K562 (cell line): ENCODE results near the gene SPINT2. TPM values are rescaled to one million over a fixed set of nuclear protein-coding genes. Genes with fewer than 3 reads are reported as not detected.
A peak's percentile ranks its signal among the peaks of the same experiment; 100 is the strongest.

Experiments
- ARID3B ChIP-seq: fragments of 250-450 bp; sonication (Bioruptor Pico); IDR thresholded peaks from 2 replicates; pipeline ENCODE4 v1.4.0; 2020; ENCODE audit warnings: borderline replicate concordance
- CEBPB ChIP-seq: fragments of 450-650 bp; IDR thresholded peaks from 2 replicates; pipeline ENCODE4 v1.6.1; 2016; ENCODE audit warnings: missing genetic modification characterization, missing compliant biosample characterization
- E2F5 ChIP-seq: sonication (generic); formaldehyde crosslinking; IDR thresholded peaks from 2 replicates; pipeline ENCODE4 v1.8.0; 2022; ENCODE audit warnings: mild to moderate bottlenecking, missing genetic modification reagents
- ELK3 ChIP-seq: fragments of 450-650 bp; formaldehyde crosslinking; IDR thresholded peaks from 2 replicates; pipeline ENCODE4 v1.4.0; 2020; ENCODE audit warnings: mild to moderate bottlenecking
- GTF2E2 ChIP-seq: fragments of 200-800 bp; sonication (Bioruptor generic); IDR thresholded peaks from 2 replicates; pipeline ENCODE4 v1.6.1; 2016; ENCODE audit warnings: missing genetic modification characterization, missing compliant biosample characterization
- HNRNPUL1 ChIP-seq: fragments of 200-400 bp; formaldehyde crosslinking; IDR thresholded peaks from 2 replicates; pipeline ENCODE4 v1.6.1; 2017; ENCODE audit warnings: low read length
- KDM4B ChIP-seq, 2 experiments: fragments of 450-650 bp in 1 of 2; sonication (generic) in 1 of 2; IDR thresholded peaks; 2 replicates each; pipeline ENCODE4 v1.6.1; 2016 to 2017; ENCODE audit warnings: borderline replicate concordance in 2 of 2, antibody characterized with exemption in 1 of 2, low read depth in 1 of 2, mild to moderate bottlenecking in 1 of 2
- PHB ChIP-seq: fragments of 250-450 bp; sonication (Bioruptor Pico); IDR thresholded peaks from 2 replicates; pipeline ENCODE4 v1.5.0; 2021
- PTTG1 ChIP-seq: fragments of 450-650 bp; IDR thresholded peaks from 2 replicates; pipeline ENCODE4 v1.6.1; 2016; ENCODE audit warnings: low read depth, mild to moderate bottlenecking, missing genetic modification characterization, missing compliant biosample characterization
- SLC30A9 ChIP-seq: fragments of 250-450 bp; sonication (Bioruptor Pico); IDR thresholded peaks from 2 replicates; pipeline ENCODE4 v1.8.0; 2022; ENCODE audit warnings: mild to moderate bottlenecking, moderate library complexity
- SMARCE1 ChIP-seq: fragments of 450-650 bp; IDR thresholded peaks from 2 replicates; pipeline ENCODE4 v1.7.1; 2016; ENCODE audit warnings: mild to moderate bottlenecking
- SNAPC5 ChIP-seq: fragments of 250-450 bp; sonication (Bioruptor Pico); IDR thresholded peaks from 2 replicates; pipeline ENCODE4 v1.8.0; 2021; ENCODE audit warnings: moderate library complexity, mild to moderate bottlenecking, inconsistent platforms
- SRSF7 ChIP-seq: fragments of 200-400 bp; formaldehyde crosslinking; optimal IDR thresholded peaks from 2 replicates; pipeline ENCODE3; 2017; ENCODE audit warnings: mild to moderate bottlenecking, low read depth, low read length
- TARDBP ChIP-seq: fragments of 450-650 bp; IDR thresholded peaks from 2 replicates; pipeline ENCODE4 v1.6.1; 2016
- ZNF133 ChIP-seq: fragments of 250-450 bp; sonication (Bioruptor Pico); IDR thresholded peaks from 2 replicates; pipeline ENCODE4 v1.4.0; 2020; ENCODE audit warnings: mild to moderate bottlenecking
- ZNF740 ChIP-seq, 3 experiments: fragments of 200-800 bp in 1 of 3; sonication (Bioruptor generic) in 1 of 3; sonication (generic) in 1 of 3; formaldehyde crosslinking in 1 of 3; IDR thresholded peaks; 2 replicates each; pipeline versions ENCODE4 v1.6.1 to v1.8.0; 2016 to 2022; ENCODE audit warnings: mild to moderate bottlenecking in 2 of 3, missing compliant biosample characterization in 2 of 3, missing genetic modification characterization in 2 of 3, missing genetic modification reagents in 1 of 3
- polyA plus RNA-seq, 8 experiments: library from polyadenylated mRNA; depleted of rRNA in 4 of 8; stranded (reverse) in 5 of 8; unstranded in 3 of 8; fragments of >200 nt; fragmentation: Nextera tagmentation in 2 of 8; fragmentation: Illumina TruSeq in 1 of 8; extraction: Ambion mirVana in 2 of 8; extraction: Trizol in 1 of 8; gene quantifications; 2 replicates each; pipeline versions ENCODE4 v1.2.1 to v1.2.3, GENCODE V29; 2011 to 2014; ENCODE audit warnings: inconsistent platforms in 1 of 8, missing spikeins in 1 of 8
- total RNA-seq, 7 experiments: library from RNA; depleted of rRNA in 6 of 7; stranded (reverse); fragments of >200 nt in 6 of 7; fragmentation: Illumina TruSeq in 2 of 7; extraction: Trizol in 2 of 7; gene quantifications; 2 replicates each; pipeline versions ENCODE4 v1.2.1 to v1.2.3, GENCODE V29; 2011 to 2021; ENCODE audit warnings: low replicate concordance in 1 of 7

The SPINT2 gene
- total and polyA plus RNA-seq, 9 of the 15 experiments (the other 6 are each of a cell fraction or from before 2014, with no cell fraction given), result 0.65 to 4.5 (median 3.4) TPM

- no peak for TF ChIP-seq ZNF740 (CRISPR knock-in tag; IDR thresholded peaks at IDR 0.05)
- no peak for TF ChIP-seq ZNF740 (tag; IDR thresholded peaks at IDR 0.05)
- TF ChIP-seq ZNF133, result no peak
- TF ChIP-seq SMARCE1, result peak; percentile 57; the same call in 1 of the 2 replicates
- TF ChIP-seq ELK3 (CRISPR knock-in tag), result no peak
- TF ChIP-seq E2F5 (CRISPR knock-in tag), result no peak
- TF ChIP-seq SNAPC5 (CRISPR knock-in tag), result no peak
- no peak for TF ChIP-seq CEBPB (tag)
- TF ChIP-seq SRSF7, result no peak
- TF ChIP-seq HNRNPUL1, result no peak
- no peak for TF ChIP-seq SLC30A9
- no peak for TF ChIP-seq GTF2E2
- no peak for TF ChIP-seq KDM4B (IDR thresholded peaks at IDR 0.05; ENCODE audit: borderline replicate concordance in 2 of 2, low read depth in 1 of 2)
- no peak for TF ChIP-seq ARID3B (CRISPR knock-in tag)
- TF ChIP-seq TARDBP, result no peak
- no peak for TF ChIP-seq PTTG1 (tag)
- no peak for TF ChIP-seq PHB (CRISPR knock-in tag)
These were observed 6.3 kb downstream of the SPINT2 start (continued) for GRCh38 chr19:38270587-38271167.
